ENCODE data around the gene PDGFRA.

Gene PDGFRA

GRCh38 chr4:54276641-54277430, 47.7 kb downstream of the PDGFRA start:
- Histone ChIP-seq H3K4me3 (replicated peaks; ENCODE audit: low read depth, low read length) (no peak overlapping the region), H3K36me3 (ENCODE audit: control insufficient read depth, insufficient read depth, low read length) (no peaks in the 10 kb centered on the region), H3K27me3 (replicated peaks; ENCODE audit: control insufficient read depth, insufficient read depth, low read length) (no peaks in the 10 kb centered on the region)
- peak; percentile 17 for DNase-seq (ENCODE audit: extremely low read depth, insufficient read length)
- TF ChIP-seq CTCF (IDR thresholded peaks at IDR 0.05; ENCODE audit: insufficient read depth, low read length, poor library complexity, severe bottlenecking): no peak

GRCh38 chr4:54277691-54278090, 48.6 kb downstream of the PDGFRA start:
- Histone ChIP-seq H3K27me3 (replicated peaks; ENCODE audit: control insufficient read depth, insufficient read depth, low read length) (no peaks in the 10 kb centered on the region), H3K4me3 (replicated peaks; ENCODE audit: low read depth, low read length) (no peak overlapping the region), H3K36me3 (ENCODE audit: control insufficient read depth, insufficient read depth, low read length) (no peaks in the 10 kb centered on the region)
- no peak for TF ChIP-seq CTCF (IDR thresholded peaks at IDR 0.05; ENCODE audit: insufficient read depth, low read length, poor library complexity, severe bottlenecking)
- peak; percentile 21 for DNase-seq (ENCODE audit: extremely low read depth, insufficient read length)

- H3K36me3 ChIP-seq (ENCODE audit: control insufficient read depth, insufficient read depth, low read length): no peaks in the 10 kb centered on the region
- TF ChIP-seq CTCF (IDR thresholded peaks at IDR 0.05; ENCODE audit: insufficient read depth, low read length, poor library complexity, severe bottlenecking): no peak
- no peak overlapping the region for H3K4me3 ChIP-seq (replicated peaks; ENCODE audit: low read depth, low read length)
- no peaks in the 10 kb centered on the region for H3K27me3 ChIP-seq (replicated peaks; ENCODE audit: control insufficient read depth, insufficient read depth, low read length)
- no peak for DNase-seq (ENCODE audit: extremely low read depth, insufficient read length)
These were observed 49.1 kb downstream of the PDGFRA start for GRCh38 chr4:54278216-54278615.

- no peak for TF ChIP-seq CTCF (IDR thresholded peaks at IDR 0.05; ENCODE audit: insufficient read depth, low read length, poor library complexity, severe bottlenecking)
- no peaks in the 10 kb centered on the region for H3K36me3 ChIP-seq (ENCODE audit: control insufficient read depth, insufficient read depth, low read length)
- H3K4me3 ChIP-seq (replicated peaks; ENCODE audit: low read depth, low read length): no peak overlapping the region
- H3K27me3 ChIP-seq (replicated peaks; ENCODE audit: control insufficient read depth, insufficient read depth, low read length): no peaks in the 10 kb centered on the region
- no peak for DNase-seq (ENCODE audit: extremely low read depth, insufficient read length)
These were observed 52.1 kb downstream of the PDGFRA start for GRCh38 chr4:54281054-54281766.

- Histone ChIP-seq H3K4me3 (replicated peaks; ENCODE audit: low read depth, low read length) (no peak overlapping the region), H3K36me3 (ENCODE audit: control insufficient read depth, insufficient read depth, low read length) (no peaks in the 10 kb centered on the region), H3K27me3 (replicated peaks; ENCODE audit: control insufficient read depth, insufficient read depth, low read length) (no peaks in the 10 kb centered on the region)
- DNase-seq (ENCODE audit: extremely low read depth, insufficient read length): no peak
- no peak for TF ChIP-seq CTCF (IDR thresholded peaks at IDR 0.05; ENCODE audit: insufficient read depth, low read length, poor library complexity, severe bottlenecking)
These were observed 53.7 kb downstream of the PDGFRA start for GRCh38 chr4:54282837-54283236.
